Measurements from ENCODE around the gene CYTH4.

GRCh38 chr22:37239336-37240239 lies 42.7 kb upstream of the CYTH4 start:
- TF ChIP-seq CTCF (IDR thresholded peaks at IDR 0.05) (no peak), POLR2A (IDR thresholded peaks at IDR 0.05) (no peak), POLR2AphosphoS5 (IDR thresholded peaks at IDR 0.05) (no peak), EP300 (IDR thresholded peaks at IDR 0.05) (no peak)

Measured in stomach (tissue), 4 donors.